Measurements from ENCODE around the gene CYP2E1.
"Not testable (repeated sequence)": the region's sequence is repeated elsewhere in the genome, so short reads cannot be mapped to it uniquely, and the experiment has no call there.

CYP2E1 gene

GRCh38 chr10:133565441-133566294 lies 38.5 kb downstream of the CYP2E1 start, which contains the start of gene SYCE1:
TSS of gene SYCE1 (minus strand) at chr10:133565583. CDS start at chr10:133565529, 54 bp downstream.
- no peaks in the 10 kb centered on the region for H3K36me3 ChIP-seq (ENCODE audit: insufficient read depth, low read length)
- TF ChIP-seq EZH2 (IDR thresholded peaks at IDR 0.05) (no peak), POLR2AphosphoS5 (IDR thresholded peaks at IDR 0.05; ENCODE audit: borderline replicate concordance, low read depth, low read length) (no peak), FOXP2 (optimal IDR thresholded peaks at IDR 0.05; ENCODE audit: control extremely low read depth, extremely low read length, insufficient read depth) (no peak)
- H3K4me3 ChIP-seq: no peak within 1 kb of the TSS
- H3K9ac ChIP-seq (ENCODE audit: insufficient read length): no peak within 1 kb of the TSS
- H3K9me3 ChIP-seq (ENCODE audit: low read depth, low read length): no peaks in the 10 kb centered on the region
- no peak for DNase-seq (ENCODE audit: low read depth, low spot score)
- H3K27ac ChIP-seq: no peak within 1 kb of the TSS

GRCh38 chr10:133567119-133567518 lies 40.0 kb downstream of the CYP2E1 start:
- no peak for DNase-seq (ENCODE audit: low read depth, low spot score)
- TF ChIP-seq POLR2AphosphoS5 (IDR thresholded peaks at IDR 0.05; ENCODE audit: borderline replicate concordance, low read depth, low read length) (no peak), FOXP2 (optimal IDR thresholded peaks at IDR 0.05; ENCODE audit: control extremely low read depth, extremely low read length, insufficient read depth) (no peak), EZH2 (IDR thresholded peaks at IDR 0.05) (no peak)
- H3K9me3 ChIP-seq (ENCODE audit: low read depth, low read length): no peaks in the 10 kb centered on the region
- H3K9ac ChIP-seq (ENCODE audit: insufficient read length): no peak overlapping the region
- H3K36me3 ChIP-seq (ENCODE audit: insufficient read depth, low read length): no peaks in the 10 kb centered on the region
- no peak overlapping the region for H3K4me3 ChIP-seq
- H3K27ac ChIP-seq: no peak overlapping the region

GRCh38 chr10:133567609-133568286 lies 40.6 kb downstream of the CYP2E1 start:
- no peak overlapping the region for H3K9ac ChIP-seq (ENCODE audit: insufficient read length)
- TF ChIP-seq EZH2 (IDR thresholded peaks at IDR 0.05) (no peak), POLR2AphosphoS5 (IDR thresholded peaks at IDR 0.05; ENCODE audit: borderline replicate concordance, low read depth, low read length) (no peak), FOXP2 (optimal IDR thresholded peaks at IDR 0.05; ENCODE audit: control extremely low read depth, extremely low read length, insufficient read depth) (no peak)
- H3K27ac ChIP-seq: no peak overlapping the region
- H3K9me3 ChIP-seq (ENCODE audit: low read depth, low read length): no peaks in the 10 kb centered on the region
- DNase-seq (ENCODE audit: low read depth, low spot score): no peak
- no peaks in the 10 kb centered on the region for H3K36me3 ChIP-seq (ENCODE audit: insufficient read depth, low read length)
- H3K4me3 ChIP-seq: no peak overlapping the region

GRCh38 chr10:133568287-133568614 lies 41.1 kb downstream of the CYP2E1 start:
- no peaks in the 10 kb centered on the region for H3K36me3 ChIP-seq (ENCODE audit: insufficient read depth, low read length)
- no peak overlapping the region for H3K27ac ChIP-seq
- DNase-seq (ENCODE audit: low read depth, low spot score): no peak
- no peak for TF ChIP-seq POLR2AphosphoS5 (IDR thresholded peaks at IDR 0.05; ENCODE audit: borderline replicate concordance, low read depth, low read length)
- TF ChIP-seq FOXP2 (optimal IDR thresholded peaks at IDR 0.05; ENCODE audit: control extremely low read depth, extremely low read length, insufficient read depth): no peak
- no peak for TF ChIP-seq EZH2 (IDR thresholded peaks at IDR 0.05)
- H3K9ac ChIP-seq (ENCODE audit: insufficient read length): no peak overlapping the region
- no peaks in the 10 kb centered on the region for H3K9me3 ChIP-seq (ENCODE audit: low read depth, low read length)
- no peak overlapping the region for H3K4me3 ChIP-seq

GRCh38 chr10:133568831-133569527 lies 41.8 kb downstream of the CYP2E1 start:
- not testable (repeated sequence) for DNase-seq (ENCODE audit: low read depth, low spot score); H3K9me3 ChIP-seq (ENCODE audit: low read depth, low read length); H3K27ac ChIP-seq; H3K4me3 ChIP-seq; H3K36me3 ChIP-seq (ENCODE audit: insufficient read depth, low read length); H3K9ac ChIP-seq (ENCODE audit: insufficient read length)

- H3K36me3 ChIP-seq (ENCODE audit: insufficient read depth, low read length); H3K9me3 ChIP-seq (ENCODE audit: low read depth, low read length); DNase-seq (ENCODE audit: low read depth, low spot score); H3K9ac ChIP-seq (ENCODE audit: insufficient read length); H3K27ac ChIP-seq; H3K4me3 ChIP-seq: not testable (repeated sequence)
Observed at GRCh38 chr10:133569801-133570200, 42.6 kb downstream of the CYP2E1 start.

GRCh38 chr10:133572055-133572454 lies 44.9 kb downstream of the CYP2E1 start:
- H3K4me3 ChIP-seq; DNase-seq (ENCODE audit: low read depth, low spot score); H3K9ac ChIP-seq (ENCODE audit: insufficient read length); H3K9me3 ChIP-seq (ENCODE audit: low read depth, low read length); H3K36me3 ChIP-seq (ENCODE audit: insufficient read depth, low read length); H3K27ac ChIP-seq: not testable (repeated sequence)

GRCh38 chr10:133573460-133573859 lies 46.3 kb downstream of the CYP2E1 start:
- not testable (repeated sequence) for DNase-seq (ENCODE audit: low read depth, low spot score); H3K27ac ChIP-seq; H3K4me3 ChIP-seq; H3K36me3 ChIP-seq (ENCODE audit: insufficient read depth, low read length); H3K9ac ChIP-seq (ENCODE audit: insufficient read length); H3K9me3 ChIP-seq (ENCODE audit: low read depth, low read length)

GRCh38 chr10:133577037-133577436 lies 49.9 kb downstream of the CYP2E1 start:
- H3K9ac ChIP-seq (ENCODE audit: insufficient read length); H3K27ac ChIP-seq; H3K36me3 ChIP-seq (ENCODE audit: insufficient read depth, low read length); H3K9me3 ChIP-seq (ENCODE audit: low read depth, low read length); H3K4me3 ChIP-seq; DNase-seq (ENCODE audit: low read depth, low spot score): not testable (repeated sequence)
